NCI-H748 treated with DMSO at 0.1 percent for 48 hours (cell line): ENCODE measurements around the gene CLDN19.

ENCODE experiments used
- DNase-seq: peaks from one replicate; lab custom pipeline; 2025; lab: John Stamatoyannopoulos, UW

Gene CLDN19

DNA sequence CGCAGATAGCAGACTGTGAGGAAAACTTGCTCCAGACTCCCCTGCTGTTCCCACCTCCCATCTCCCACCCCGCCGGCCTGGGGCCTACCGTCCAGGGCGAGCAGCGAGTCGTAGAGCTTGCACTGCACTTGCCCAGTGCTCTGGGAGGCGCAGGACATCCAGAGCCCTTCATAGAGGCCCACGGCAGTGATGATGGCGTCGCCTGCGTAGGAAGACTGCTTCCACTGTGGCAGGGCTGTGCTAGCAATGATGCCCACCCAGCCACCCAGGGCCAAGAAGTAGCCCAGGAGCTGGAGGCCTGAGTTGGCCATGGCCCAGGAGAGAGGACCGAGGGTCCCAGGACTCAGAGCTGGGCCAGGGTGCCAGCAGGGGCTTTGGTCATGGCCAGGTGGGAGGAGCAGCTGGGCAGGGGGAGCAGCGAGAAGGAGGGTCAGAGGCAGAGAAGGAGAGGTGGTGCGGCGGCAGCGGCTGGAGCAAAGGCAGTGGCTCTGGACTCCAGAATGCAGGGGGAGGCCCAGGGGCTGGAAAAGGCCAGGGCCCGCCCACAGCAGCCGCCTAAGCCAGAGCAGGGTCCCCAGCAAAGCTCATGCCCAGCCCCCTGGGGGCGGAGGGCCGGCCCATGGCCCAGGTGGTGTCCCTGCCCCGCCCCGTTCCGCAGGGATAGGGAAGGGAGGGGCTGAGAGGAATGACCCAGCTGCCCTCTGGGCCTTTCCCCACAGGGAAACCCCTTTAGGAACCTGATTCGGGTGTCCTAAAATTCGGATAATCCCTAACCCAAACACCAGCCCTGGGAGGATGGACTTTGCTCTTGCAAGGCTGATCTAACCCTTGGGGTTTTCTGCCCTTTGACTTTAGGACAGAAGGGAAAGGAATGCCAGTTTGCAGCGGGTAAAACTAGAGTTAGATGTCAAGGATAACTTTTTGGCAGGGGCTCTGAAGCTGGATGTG lies at the start of gene CLDN19:
CLDN19 (minus strand) TSS at position 484 of the 948 bp plus-strand sequence; CDS start at position 311, 173 bp downstream.
- DNase-seq: no peak

GRCh38 chr1:42788021-42788420 lies 48.0 kb upstream of the CLDN19 start:
- DNase-seq: no peak

- no peak for DNase-seq
Observed at GRCh38 chr1:42786097-42786496, 46.1 kb upstream of the CLDN19 start.

DNA sequence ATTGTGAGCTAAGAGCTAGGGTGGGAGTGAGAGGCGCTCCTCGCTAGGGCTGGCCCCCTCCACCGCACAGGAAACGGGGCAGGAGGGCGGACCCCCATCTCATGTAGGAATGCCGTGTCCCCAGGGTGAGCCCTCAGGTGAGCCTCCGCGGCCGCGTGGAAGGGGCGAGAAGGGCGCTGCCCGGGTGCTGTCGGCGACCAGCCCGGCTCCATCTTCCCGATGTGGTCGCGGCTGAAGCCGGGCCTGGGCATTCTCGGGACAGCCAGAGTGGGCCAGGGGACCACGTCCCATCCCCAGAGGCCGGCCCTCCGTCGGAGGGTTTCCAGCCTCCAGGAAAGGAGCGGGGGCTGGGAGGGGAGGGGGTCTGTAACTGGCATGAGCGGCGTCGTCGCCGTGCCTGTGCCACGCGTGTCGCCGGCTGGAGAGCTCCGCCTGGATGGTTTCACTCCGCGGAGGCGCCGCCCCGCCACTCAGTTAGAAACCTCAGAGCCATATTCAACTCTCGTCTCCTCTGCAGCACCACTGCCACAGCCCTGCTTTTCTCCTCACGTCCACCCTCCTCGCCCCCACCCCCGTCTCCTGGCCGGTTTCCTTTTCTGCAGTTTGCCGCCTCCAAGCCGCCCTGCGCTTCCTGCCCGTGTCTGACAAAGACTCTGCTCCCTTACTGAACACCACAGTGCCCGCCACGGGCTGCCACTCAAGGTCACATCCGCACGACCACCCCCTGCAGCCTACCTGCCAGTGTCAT lies 45.1 kb upstream of the CLDN19 start, which contains the start of gene TMEM269:
TMEM269 (plus strand) TSS at position 46 of the 748 bp plus-strand sequence. CDS start 4,903 bp downstream, outside the sequence.
- DNase-seq: no peak

DNA sequence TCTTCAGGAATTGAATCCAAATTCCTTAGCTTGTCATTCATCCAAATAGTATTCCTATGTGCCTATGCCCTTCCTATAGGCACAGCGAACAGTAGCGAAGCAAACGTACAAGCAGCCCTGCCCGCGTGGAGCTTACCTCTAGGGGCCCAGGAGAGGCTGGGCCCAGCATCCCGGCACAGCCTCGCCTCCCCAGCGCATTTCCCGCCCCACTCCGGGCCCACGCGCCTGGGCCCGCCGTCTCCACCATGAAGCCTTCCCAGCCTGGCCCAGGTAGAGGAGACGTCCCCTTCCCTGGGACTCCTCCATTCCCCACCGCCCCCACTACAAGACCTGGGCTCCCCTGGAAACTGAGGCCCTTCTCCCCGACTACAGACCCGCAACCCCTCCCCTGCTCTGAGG lies 44.5 kb upstream of the CLDN19 start:
- DNase-seq: no peak

DNA sequence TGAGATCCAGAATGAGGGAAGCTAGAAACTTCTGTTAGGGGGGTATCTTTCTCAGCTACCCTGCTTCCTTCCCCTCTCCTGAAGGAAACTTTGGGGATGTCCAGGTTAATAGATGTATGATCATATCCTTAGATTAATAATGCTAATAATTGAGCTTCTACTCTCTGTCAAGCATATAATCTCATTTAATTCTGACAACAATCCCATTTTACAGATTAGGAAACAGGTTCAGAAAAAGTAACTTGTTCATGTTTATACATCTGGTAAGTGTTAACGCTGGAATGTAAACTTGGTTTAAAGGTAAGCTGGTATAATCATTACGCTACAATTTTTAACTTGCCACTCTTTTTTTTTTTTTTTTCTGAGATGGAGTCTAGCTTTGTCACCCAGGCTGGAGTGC lies 43.1 kb upstream of the CLDN19 start:
- DNase-seq: no peak

- no peak for DNase-seq
Observed at GRCh38 chr1:42780176-42780575, 40.1 kb upstream of the CLDN19 start.

GRCh38 chr1:42779725-42780124 lies 39.7 kb upstream of the CLDN19 start:
- no peak for DNase-seq

- peak; percentile 88 for DNase-seq
Observed at GRCh38 chr1:42777852-42778251, 37.8 kb upstream of the CLDN19 start.

DNA sequence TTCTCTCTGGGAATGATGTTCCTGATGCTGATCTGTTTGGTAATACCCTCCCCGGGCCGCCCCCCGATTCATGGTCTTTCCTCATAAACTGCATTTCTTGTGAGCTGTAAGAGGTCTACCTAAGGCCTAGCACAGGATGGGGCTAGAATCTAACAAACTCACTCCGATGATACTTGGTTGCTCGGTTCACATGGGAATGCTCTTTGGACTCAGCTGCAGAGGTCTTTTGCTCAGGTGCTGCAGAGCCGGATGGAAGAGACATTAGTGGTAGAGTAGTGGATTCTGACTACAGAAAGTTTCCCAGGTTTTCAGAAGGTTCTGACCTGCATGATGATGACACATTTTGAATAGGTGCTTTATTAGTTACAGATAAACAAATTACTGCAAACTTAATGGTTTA lies 36.5 kb upstream of the CLDN19 start:
- no peak for DNase-seq

DNA sequence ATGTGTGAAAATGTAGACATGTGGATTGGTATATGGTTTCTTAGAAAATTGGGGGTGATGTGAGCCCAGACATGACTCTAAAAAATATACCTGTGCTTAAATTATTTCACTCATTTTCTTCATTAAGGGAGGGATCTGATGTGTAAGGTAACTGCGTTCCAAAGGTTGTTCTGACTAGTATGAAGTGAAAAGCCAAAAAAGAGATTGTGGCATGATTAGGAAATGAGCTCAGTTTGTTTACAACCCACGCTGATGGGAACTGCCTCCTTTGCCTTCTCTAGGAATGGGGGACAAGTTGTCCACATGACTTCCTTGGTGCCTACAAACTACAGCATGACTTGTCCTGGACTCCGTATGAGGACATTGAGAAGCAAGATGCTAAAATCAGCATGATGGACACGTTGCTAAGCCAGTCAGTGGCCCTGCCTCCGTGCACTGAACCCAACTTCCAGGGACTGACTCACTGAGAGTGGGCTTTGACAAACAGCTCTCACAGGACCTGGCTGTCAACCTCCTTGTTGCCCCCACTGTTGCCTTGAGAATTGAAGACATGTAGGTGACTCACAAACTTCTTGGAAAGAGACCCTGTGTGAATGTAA lies 35.0 kb upstream of the CLDN19 start:
- DNase-seq: no peak

- no peak for DNase-seq
Observed at GRCh38 chr1:42773420-42773819, 33.4 kb upstream of the CLDN19 start.

DNA sequence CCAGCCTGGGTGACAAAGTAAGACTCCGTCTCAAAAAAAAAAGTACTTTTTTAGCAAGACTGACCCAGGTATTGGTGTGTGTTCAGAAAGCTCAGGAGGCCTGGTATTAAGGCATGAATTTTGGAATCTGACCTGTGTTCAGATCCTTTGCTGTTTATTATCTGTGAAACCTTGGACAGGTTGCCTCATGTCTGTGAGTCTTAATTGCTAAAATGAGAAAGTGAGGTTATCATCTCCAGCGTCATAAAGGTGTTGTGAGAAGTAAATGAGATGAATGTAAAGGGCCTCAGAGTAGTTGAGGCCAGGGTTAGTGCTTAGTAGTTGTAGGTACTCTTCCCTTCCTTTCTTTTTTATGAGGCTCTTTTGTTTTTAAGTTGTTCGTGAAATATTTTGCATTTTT lies 29.8 kb upstream of the CLDN19 start:
- no peak for DNase-seq

GRCh38 chr1:42768172-42768571 lies 28.1 kb upstream of the CLDN19 start:
- no peak for DNase-seq

GRCh38 chr1:42767510-42768000 lies 27.5 kb upstream of the CLDN19 start:
- peak; percentile 96 for DNase-seq

DNA sequence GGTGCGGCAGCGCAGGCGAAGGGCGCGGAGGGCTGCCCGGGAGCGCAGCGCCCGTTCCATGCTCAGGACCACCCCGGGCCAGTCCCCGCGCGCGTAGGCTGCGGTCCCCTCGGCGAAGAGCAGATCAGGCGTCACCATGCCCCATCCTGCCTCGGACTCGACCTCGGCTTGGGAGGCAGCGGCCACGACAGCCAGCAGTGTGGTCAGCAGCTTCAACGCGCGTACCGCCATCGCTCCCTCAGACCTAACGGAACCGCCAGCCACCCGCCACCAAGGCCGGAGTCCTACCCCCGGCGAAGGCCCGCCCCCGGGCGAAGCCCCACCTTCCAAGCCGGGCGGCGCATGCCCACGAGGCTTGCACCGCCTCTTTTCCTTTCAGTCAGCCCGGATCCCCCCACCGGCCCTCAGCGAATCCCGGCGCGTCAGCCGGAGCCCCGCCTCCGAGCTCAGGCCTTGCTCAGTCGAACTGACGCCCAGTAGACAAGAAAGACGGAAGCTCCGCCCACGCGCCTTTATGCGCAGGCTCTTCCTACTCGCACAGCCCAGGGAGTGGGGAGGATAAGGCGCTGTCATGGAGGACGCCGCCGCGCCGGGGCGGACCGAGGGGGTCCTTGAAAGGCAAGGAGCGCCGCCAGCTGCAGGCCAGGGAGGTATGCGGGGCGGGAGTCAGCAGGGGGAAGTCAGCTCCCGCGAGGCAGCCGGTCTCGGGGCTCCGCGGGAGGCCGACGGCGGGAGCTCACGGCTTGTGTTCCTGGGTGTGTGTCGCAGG lies 26.9 kb upstream of the CLDN19 start, which contains the start of the genes C1orf50 and P3H1:
C1orf50 (plus strand) TSS at position 509 of the 769 bp plus-strand sequence; CDS start at position 572, 63 bp downstream.
P3H1 (minus strand) TSS at position 288 of the 769 bp plus-strand sequence; CDS start at position 231, 57 bp downstream.
- peak; percentile 100 for DNase-seq

GRCh38 chr1:42765832-42766740 lies 26.1 kb upstream of the CLDN19 start:
- DNase-seq: peak; percentile 99

GRCh38 chr1:42765269-42765668 lies 25.2 kb upstream of the CLDN19 start:
- DNase-seq: no peak

- no peak for DNase-seq
Observed at GRCh38 chr1:42762269-42762668, 22.2 kb upstream of the CLDN19 start.

DNA sequence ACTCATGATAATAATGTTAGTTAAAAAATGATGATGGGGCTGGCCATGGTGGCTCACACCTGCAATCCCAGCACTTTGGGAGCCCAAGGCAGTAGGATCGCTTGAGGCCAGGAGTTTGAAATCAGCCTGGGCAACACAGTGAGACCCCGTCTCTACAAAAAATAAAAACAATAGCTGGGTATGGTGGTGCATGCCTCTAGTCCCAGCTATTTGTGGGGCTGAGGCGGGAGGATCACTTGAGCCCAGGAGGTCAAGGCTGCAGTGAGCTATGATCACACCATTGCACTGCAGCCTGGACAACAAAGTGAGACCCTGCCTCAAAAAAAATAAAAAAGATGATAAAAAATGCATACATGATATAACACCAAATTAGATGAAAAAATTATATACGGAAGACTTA lies 21.5 kb upstream of the CLDN19 start:
- DNase-seq: no peak
